ENCODE data around the gene DOCK8. TPM values are rescaled to one million over a fixed set of nuclear protein-coding genes. Genes with fewer than 3 reads are reported as not detected.

The DOCK8 gene
- total RNA-seq, 6 experiments from 2014 or later = 5.8 to 20.5 (median 9.5) TPM

GRCh38 chr9:503881-504852 lies 289.5 kb downstream of the DOCK8 start, which contains the start of gene KANK1:
TSS of gene KANK1 (plus strand) at chr9:504695.
- peak within 1 kb of the TSS; percentile 48 to 63 (median 50) for H3K4me3 ChIP-seq
- H3K4me1 ChIP-seq = peaks cover 0 to 5% (median 0%) of the 10 kb centered on the region in 4 donors
- H3K36me3 ChIP-seq = no peaks in the 10 kb centered on the region
- peak within 1 kb of the TSS in 2 of 3 donors; percentile 31 to 33 for H3K27ac ChIP-seq
- TF ChIP-seq CTCF (IDR thresholded peaks at IDR 0.05) (peak in 3 of 4 donors; percentile 36 to 44 (median 41)), POLR2A (IDR thresholded peaks at IDR 0.05) (no peak)
- WGBS (ENCODE audit: insufficient coverage, low coverage, low lambda C conversion rate, missing lambda C conversion rate) = 2% methylated on average over 14 of the region's 119 CpGs
- peaks cover 0 to 44% of the 10 kb centered on the region in 2 donors for H3K27me3 ChIP-seq
- peak; percentile 91 to 93 (median 92) for ATAC-seq
- no peaks in the 10 kb centered on the region for H3K9me3 ChIP-seq
- peak; percentile 71 to 76 (median 74) for DNase-seq
- intact Hi-C loops (cut with DNase I) = no loop called here

GRCh38 chr9:504921-505740 lies 290.5 kb downstream of the DOCK8 start:
- Histone ChIP-seq H3K36me3 (no peaks in the 10 kb centered on the region), H3K27ac (peak overlapping the region in 2 of 3 donors; percentile 31 to 33), H3K4me1 (peaks cover 0 to 5% (median 0%) of the 10 kb centered on the region in 4 donors), H3K9me3 (no peaks in the 10 kb centered on the region), H3K27me3 (peaks cover 0 to 44% of the 10 kb centered on the region in 2 donors), H3K4me3 (peak overlapping the region; percentile 38 to 63 (median 48))
- TF ChIP-seq POLR2A (IDR thresholded peaks at IDR 0.05) = no peak
- no peak for TF ChIP-seq CTCF (IDR thresholded peaks at IDR 0.05)
- WGBS (ENCODE audit: insufficient coverage, low coverage, low lambda C conversion rate, missing lambda C conversion rate) = 5% methylated on average over 30 of the region's 92 CpGs
- DNase-seq (peak; percentile 25 to 54 (median 45)), ATAC-seq (peak; percentile 8 to 14 (median 12))
- intact Hi-C loops (cut with DNase I) = no loop called here

GRCh38 chr9:505741-506059 lies 291.0 kb downstream of the DOCK8 start:
- peaks cover 0 to 44% of the 10 kb centered on the region in 2 donors for H3K27me3 ChIP-seq
- ATAC-seq (no peak), DNase-seq (no peak)
- no peaks in the 10 kb centered on the region for H3K36me3 ChIP-seq
- H3K9me3 ChIP-seq = no peaks in the 10 kb centered on the region
- H3K4me1 ChIP-seq = peaks cover 0 to 5% (median 0%) of the 10 kb centered on the region in 4 donors
- no peak overlapping the region for H3K27ac ChIP-seq
- intact Hi-C loops (cut with DNase I) = no loop called here
- WGBS (ENCODE audit: insufficient coverage, low coverage, low lambda C conversion rate, missing lambda C conversion rate) = 20% methylated on average over 5 of the region's 5 CpGs
- H3K4me3 ChIP-seq = peak overlapping the region; percentile 38 to 63 (median 48)
- TF ChIP-seq CTCF (IDR thresholded peaks at IDR 0.05) (no peak), POLR2A (IDR thresholded peaks at IDR 0.05) (no peak)

GRCh38 chr9:506281-506680 lies 291.6 kb downstream of the DOCK8 start:
- Histone ChIP-seq H3K27me3 (peaks cover 0 to 44% of the 10 kb centered on the region in 2 donors), H3K36me3 (no peaks in the 10 kb centered on the region), H3K27ac (no peak overlapping the region), H3K9me3 (no peaks in the 10 kb centered on the region), H3K4me3 (no peak overlapping the region), H3K4me1 (peaks cover 0 to 5% (median 0%) of the 10 kb centered on the region in 4 donors)
- 83% methylated on average over 7 of the region's 7 CpGs for WGBS (ENCODE audit: insufficient coverage, low coverage, low lambda C conversion rate, missing lambda C conversion rate)
- no peak for ATAC-seq
- intact Hi-C loops (cut with DNase I) = no loop called here
- TF ChIP-seq POLR2A (IDR thresholded peaks at IDR 0.05) (no peak), CTCF (IDR thresholded peaks at IDR 0.05) (no peak)
- no peak for DNase-seq
